HepG2 (cell line): Measurements from ENCODE around the gene RAB6A.

ENCODE experiments used
- CTCF ChIP-seq: sonication (generic); formaldehyde crosslinking; IDR thresholded peaks from 2 replicates; pipeline ENCODE4 v1.5.0; 2020; ENCODE audit warnings: mild to moderate bottlenecking, missing genetic modification reagents, moderate library complexity
- MLXIP ChIP-seq: sonication (generic); formaldehyde crosslinking; IDR thresholded peaks from 2 replicates; pipeline ENCODE4 v1.9.0; 2021; ENCODE audit warnings: missing genetic modification reagents, borderline replicate concordance
- PHF21A ChIP-seq: sonication (generic); formaldehyde crosslinking; IDR thresholded peaks from 2 replicates; pipeline ENCODE4 v1.5.0; 2020; ENCODE audit warnings: mild to moderate bottlenecking, missing genetic modification reagents
- POLR2AphosphoS5 ChIP-seq: IDR thresholded peaks from 2 replicates; pipeline ENCODE4 v1.6.1; 2012; ENCODE audit warnings: low read depth, low read length
- RFXANK ChIP-seq: IDR thresholded peaks from 2 replicates; pipeline ENCODE4 v1.6.1; 2016
- SMC3 ChIP-seq: IDR thresholded peaks from 2 replicates; pipeline ENCODE4 v1.6.1; 2011; ENCODE audit warnings: low read length, improper control_type of control experiment
- TARDBP ChIP-seq: sonication (generic); formaldehyde crosslinking; IDR thresholded peaks from 2 replicates; pipeline ENCODE4 v1.8.0; 2022; ENCODE audit warnings: mild to moderate bottlenecking, missing genetic modification reagents
- ZBTB20 ChIP-seq: sonication (generic); formaldehyde crosslinking; IDR thresholded peaks from 2 replicates; pipeline ENCODE4 v1.8.1; 2023; ENCODE audit warnings: missing genetic modification reagents, low read depth, mild to moderate bottlenecking, borderline replicate concordance
- ZNF354B ChIP-seq: sonication (generic); formaldehyde crosslinking; IDR thresholded peaks from 2 replicates; pipeline ENCODE4 v1.8.0; 2022; ENCODE audit warnings: mild to moderate bottlenecking, missing genetic modification reagents
- ZNF512 ChIP-seq: sonication (generic); formaldehyde crosslinking; IDR thresholded peaks from 2 replicates; pipeline ENCODE4 v1.4.0; 2020; ENCODE audit warnings: mild to moderate bottlenecking, missing genetic modification reagents
- TF ChIP-seq, protein P1 (sequence below): sonication (generic); formaldehyde crosslinking; IDR thresholded peaks from 2 replicates; pipeline ENCODE4 v1.4.0; 2020; ENCODE audit warnings: missing genetic modification reagents, borderline replicate concordance
- TF ChIP-seq, protein P2 (sequence below): IDR thresholded peaks from 2 replicates; pipeline ENCODE4 v1.6.1; 2016

GRCh38 chr11:73653996-73654395, 106.9 kb downstream of the RAB6A start:
- TF ChIP-seq POLR2AphosphoS5 (no peak), ZNF512 (CRISPR knock-in tag) (no peak), ZNF354B (CRISPR knock-in tag) (no peak), ZBTB20 (no peak), MLXIP (CRISPR knock-in tag) (no peak), TARDBP (CRISPR knock-in tag) (no peak), SMC3 (no peak), PHF21A (CRISPR knock-in tag) (no peak), RFXANK (CRISPR knock-in tag) (no peak), CTCF (CRISPR knock-in tag) (no peak)
- TF ChIP-seq, protein P1, sequence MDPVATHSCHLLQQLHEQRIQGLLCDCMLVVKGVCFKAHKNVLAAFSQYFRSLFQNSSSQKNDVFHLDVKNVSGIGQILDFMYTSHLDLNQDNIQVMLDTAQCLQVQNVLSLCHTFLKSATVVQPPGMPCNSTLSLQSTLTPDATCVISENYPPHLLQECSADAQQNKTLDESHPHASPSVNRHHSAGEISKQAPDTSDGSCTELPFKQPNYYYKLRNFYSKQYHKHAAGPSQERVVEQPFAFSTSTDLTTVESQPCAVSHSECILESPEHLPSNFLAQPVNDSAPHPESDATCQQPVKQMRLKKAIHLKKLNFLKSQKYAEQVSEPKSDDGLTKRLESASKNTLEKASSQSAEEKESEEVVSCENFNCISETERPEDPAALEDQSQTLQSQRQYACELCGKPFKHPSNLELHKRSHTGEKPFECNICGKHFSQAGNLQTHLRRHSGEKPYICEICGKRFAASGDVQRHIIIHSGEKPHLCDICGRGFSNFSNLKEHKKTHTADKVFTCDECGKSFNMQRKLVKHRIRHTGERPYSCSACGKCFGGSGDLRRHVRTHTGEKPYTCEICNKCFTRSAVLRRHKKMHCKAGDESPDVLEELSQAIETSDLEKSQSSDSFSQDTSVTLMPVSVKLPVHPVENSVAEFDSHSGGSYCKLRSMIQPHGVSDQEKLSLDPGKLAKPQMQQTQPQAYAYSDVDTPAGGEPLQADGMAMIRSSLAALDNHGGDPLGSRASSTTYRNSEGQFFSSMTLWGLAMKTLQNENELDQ (CRISPR knock-in tag): no peak
- TF ChIP-seq, protein P2, sequence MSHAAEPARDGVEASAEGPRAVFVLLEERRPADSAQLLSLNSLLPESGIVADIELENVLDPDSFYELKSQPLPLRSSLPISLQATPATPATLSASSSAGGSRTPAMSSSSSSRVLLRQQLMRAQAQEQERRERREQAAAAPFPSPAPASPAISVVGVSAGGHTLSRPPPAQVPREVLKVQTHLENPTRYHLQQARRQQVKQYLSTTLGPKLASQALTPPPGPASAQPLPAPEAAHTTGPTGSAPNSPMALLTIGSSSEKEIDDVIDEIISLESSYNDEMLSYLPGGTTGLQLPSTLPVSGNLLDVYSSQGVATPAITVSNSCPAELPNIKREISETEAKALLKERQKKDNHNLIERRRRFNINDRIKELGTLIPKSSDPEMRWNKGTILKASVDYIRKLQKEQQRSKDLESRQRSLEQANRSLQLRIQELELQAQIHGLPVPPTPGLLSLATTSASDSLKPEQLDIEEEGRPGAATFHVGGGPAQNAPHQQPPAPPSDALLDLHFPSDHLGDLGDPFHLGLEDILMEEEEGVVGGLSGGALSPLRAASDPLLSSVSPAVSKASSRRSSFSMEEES: no peak
